Stimulated activated CD8-positive, alpha-beta memory T cell treated with anti-CD3 and anti-CD28 coated beads, Interleukin-7, amount 100 ng/mL, for 48 hours (primary cell): ENCODE results near the gene ITIH5.

Source experiments
- DNase-seq, 2 donors: peaks; one replicate each; pipeline ENCODE4 v3.0.0-alpha.2; 2020; ENCODE audit warnings: low read depth in 1 of 2; ENCODE audit errors: extremely low read depth in 1 of 2

Gene ITIH5

DNA sequence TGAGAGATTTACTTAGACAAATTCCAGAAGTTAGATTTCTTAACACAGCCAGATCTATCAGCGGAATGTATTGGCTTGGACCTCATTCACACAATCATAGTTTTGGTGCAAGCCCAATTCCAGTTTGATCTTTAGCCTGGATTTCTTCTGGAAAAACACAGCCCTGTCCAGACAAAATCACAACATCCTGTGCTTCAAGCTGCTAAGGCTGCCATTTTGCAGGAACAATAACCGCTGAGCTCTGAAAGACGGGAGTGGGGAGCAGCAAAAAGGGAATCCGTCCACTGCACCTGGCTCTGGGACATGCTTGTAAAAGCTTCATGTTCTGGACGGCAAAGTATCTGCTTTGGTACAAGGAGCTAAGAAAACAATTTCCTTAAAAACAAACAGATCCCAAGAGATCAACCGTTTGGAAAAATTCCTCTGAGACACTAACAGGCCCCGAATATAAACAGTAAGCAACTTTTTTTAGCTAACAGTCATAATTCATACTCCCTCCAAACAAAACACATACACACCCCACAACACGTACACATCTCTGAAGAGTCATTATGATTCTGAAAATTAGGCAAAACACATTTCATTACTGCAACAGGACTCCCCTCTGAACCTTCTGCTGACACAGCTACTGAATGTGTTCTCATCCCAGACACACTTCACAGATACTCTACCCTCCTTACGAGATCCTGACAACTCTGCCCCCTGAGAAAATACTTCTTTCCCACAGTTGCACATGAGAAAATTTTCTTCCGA lies 32.4 kb downstream of the ITIH5 start:
- no peak for DNase-seq

DNA sequence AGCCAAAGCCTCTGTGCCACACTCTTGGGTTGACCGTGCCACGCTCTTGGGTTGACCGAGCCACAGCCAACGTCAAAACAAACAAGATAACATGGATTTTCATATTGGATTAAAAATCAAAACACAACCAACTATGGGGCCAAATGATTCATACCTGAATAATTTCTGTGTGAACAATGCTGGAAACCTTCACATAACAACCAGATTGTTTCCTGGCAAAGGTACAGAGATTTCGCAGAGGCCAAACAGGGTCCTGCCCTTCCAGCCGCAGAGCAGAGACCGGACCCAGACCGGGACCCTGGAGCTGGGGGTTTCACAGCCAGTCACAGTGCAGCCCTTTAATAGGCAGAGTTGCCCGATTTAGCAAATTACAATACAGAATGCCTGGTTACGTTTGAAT lies 40.5 kb downstream of the ITIH5 start:
- no peak for DNase-seq

DNA sequence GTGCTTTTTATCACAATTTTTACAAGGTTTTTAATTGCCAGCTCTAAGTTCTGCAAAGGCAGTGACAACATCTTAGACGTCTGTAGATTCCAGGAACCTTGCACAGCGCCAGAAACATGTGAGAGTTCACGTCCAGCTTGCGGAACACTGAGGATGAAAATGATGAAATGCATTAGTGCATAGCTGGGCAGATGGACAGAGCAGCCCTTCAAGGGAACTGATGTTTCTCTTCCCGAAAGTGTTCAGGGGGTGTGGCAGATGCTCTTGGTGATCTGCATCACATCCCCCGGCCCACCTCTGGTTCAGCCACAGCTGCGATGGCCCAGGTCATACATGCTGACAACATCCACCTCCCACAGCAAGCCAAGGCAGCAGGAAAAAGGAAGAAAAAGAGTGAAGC lies 40.9 kb downstream of the ITIH5 start:
- DNase-seq = no peak

DNA sequence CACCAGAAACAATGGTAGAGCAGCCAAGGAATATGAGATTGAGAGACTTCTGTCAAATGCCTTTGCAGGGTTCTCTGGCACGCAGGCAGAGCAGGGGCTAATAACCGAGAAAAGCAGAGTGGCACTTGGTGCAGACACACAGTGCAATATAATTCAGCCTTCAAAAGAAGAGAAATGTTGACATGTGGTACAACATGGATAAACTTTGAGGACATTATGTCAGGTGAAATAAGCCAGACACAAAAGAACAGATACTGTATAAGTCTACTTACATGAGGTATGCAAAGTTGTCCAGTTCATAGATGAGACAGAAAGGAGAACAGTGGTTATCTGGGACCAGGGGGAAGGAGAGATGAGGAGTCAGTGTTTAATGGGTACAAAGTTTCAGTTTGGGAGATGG lies 41.8 kb downstream of the ITIH5 start:
- DNase-seq = no peak

DNA sequence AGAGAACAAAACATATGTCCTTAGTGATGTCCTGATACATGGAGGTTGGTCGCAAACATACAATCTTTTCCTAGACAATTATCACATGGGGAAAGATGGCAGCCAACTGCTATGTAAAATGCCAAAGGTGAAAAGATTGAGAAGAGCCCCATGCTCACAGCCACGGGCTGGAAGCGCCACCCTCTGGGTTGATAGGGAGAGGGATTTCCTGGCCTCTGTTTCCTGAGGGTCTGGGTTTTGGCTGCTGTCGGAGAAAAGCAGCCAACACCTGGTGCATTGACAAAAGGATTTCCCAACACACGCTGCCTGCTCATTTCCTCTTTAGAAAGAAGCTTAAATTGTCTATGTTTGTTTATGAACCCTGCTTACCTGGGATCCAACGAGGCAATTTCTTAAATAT lies 43.8 kb downstream of the ITIH5 start:
- no peak for DNase-seq

DNA sequence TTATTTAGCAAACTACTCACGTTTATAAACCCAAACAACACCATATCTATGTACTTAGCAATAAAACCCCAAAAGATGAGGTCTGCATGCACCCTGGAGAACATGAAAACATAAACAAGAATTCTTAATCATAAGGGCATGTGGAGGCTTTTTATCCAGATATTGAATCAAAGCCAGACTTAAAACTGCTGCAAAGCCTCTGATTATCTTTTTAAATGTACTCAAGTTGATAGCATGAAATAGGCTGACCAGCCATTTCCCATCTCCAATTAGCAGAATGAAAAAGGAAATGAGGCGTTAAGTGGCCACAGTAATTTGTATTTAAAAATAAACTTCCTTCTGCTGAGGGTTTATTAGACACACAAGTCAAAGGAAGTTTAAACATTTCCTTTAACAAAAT lies 48.3 kb downstream of the ITIH5 start:
- DNase-seq = no peak

DNA sequence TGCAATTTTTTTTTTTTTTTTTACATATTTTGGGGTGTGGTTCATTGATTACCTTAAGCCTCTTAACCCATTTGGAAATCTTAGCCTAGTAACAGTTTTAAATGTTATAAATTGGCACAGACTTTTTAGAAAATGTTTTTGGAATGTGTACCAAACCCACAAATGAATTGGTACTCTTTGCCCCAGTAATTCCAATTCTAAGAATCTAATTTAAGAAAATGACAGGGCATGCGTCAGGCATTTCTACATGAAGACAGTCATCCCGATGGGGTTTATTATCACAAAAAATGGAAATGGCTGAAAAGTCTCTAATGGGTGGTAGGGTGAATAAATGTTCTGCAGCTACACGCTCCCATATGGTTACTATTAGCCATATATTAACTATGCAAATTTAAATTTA lies 54.9 kb downstream of the ITIH5 start:
- DNase-seq = no peak

DNA sequence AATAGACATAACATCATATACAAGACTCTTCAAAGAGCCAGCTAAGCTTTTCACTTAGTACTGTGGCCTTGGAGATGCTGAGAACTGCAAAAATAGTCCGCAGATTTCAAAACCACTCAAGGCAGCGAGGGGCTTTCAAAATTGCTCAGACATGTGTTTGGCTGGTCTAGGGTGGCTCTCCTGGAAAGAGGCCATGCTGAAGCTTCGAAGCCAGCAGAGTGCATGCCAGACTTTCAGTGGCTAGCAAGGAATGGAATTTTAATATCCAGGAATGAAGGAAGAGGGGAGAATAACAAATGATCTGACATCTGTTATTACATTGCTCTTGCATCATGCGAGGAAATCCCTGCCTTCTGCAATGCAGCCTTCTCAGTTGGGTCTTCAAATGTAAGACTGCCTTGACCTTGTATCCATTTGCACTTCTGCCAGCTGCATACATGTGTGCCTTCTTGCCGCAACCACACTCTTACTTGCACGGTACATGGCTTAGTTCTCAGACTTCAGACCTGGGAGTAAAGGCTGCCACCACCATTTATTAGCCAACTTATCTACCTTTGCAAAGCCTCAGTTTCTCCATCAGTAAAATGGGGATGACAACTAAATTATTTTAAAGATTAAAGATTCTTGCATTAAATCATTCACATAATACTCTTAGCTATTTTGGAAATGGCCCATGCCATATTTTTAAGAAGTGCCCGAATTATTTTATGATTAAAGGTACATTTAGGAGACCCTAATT lies 55.9 kb downstream of the ITIH5 start:
- DNase-seq = no peak

DNA sequence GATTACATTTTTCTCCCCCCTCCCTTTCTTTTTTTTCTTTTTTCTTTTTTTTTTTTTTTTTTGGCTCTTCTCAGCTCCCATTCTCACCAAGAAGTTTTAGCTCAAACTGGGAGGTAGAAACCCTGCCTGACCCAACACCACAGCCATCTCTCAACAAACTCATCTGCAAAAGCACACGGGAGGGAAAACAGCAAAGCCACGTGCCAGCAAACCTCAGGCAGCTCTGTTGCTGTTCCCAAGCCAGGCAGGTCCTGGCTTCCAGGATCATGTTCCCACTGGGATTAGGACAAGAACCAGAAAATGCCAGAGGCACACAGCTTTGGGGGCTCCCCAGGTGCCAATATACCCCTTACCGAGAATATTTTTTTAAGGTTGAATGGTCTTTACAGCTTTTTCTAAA lies 56.7 kb downstream of the ITIH5 start:
- no peak for DNase-seq

DNA sequence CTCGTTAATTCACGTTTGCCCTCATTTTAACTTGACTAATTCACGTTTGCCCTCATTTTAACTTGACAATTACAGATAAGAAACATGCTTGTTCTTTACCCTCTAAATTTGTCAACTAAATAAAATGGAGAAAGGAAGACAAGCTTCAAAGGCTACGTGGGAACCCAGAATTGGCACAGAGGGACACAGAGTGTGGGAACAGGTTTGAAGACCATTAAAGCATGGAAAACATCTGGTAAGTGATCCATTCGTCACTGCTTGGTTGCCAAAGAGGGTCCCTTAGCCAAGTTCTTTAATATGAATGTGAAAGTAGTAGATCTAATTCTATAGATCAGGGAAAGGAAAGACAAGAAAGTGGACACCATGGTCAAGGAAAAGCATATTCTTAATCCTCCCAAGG lies 57.2 kb downstream of the ITIH5 start:
- DNase-seq = no peak

DNA sequence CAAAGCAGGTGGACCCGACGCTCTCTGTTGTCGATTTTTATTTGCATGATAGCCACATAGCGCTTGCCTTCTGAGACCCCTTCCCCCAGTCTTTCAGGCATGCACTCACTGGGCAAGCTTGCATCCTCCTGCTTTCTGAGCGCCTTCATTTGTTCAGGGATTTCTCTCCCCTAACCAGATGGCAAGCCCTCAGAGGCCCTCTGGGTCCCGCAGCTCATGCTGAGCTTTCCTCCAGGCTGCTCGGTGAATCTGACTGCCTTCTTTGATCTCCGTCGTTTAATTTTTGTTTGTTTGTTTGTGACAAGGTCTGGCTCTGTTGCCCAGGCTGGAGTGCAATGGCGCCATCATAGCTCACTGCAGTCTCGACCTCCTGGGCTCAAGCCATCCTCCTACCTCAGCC lies 58.8 kb downstream of the ITIH5 start:
- DNase-seq = no peak

DNA sequence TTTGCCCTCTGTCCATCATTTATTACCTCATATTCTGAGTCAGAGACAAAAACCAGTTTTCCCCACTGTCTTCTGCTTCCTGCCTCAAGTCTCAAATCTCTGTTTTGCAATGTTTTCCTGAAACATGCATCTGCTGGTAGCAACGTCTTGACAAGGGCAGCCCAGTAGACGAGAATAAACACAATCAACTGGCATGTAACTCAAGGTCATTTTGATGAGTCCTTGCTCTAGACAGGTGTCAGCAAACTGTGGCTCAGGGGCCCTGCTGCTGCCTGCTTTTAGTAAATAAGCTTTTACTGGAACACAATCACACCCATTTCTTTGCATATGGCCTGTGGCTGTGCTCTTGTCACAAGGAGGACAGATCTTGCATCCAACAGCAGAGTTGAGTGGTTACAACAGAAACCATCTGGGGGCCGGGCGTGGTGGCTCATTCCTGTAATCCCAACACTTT lies 59.8 kb downstream of the ITIH5 start:
- no peak for DNase-seq

DNA sequence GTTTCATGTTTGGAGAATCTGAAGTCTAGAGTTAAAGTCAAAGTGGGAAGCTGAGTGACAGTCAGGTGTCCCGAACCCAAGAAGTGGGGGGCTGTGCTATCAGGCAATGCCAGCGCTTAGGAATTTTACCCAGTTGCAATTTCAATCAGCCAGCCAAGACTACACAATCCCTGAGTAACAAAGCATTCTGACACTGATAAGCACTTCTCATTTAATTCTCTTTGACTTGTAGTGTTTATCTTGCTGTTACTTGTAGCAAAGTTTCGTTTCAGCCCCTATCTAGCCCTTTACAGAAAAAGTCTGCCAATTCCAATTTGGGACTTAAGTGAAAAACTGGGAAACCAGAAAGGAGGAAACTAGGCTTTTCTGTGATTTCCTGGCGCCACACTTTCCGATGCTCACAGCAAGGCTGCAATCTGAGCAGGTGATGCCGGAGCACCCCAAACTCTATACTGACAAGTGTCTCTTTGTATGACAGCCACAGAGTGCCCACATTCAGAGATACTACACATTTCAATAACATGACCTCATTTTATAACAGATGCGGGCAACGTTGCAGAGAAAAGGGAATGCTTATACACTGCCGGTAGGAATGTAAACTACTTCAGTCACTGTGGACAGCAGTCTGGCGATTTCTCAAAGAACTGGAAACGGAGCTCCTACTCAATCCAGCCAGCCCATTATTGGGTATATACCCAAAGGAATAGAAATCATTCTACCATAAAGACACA lies 61.0 kb downstream of the ITIH5 start:
- no peak for DNase-seq

DNA sequence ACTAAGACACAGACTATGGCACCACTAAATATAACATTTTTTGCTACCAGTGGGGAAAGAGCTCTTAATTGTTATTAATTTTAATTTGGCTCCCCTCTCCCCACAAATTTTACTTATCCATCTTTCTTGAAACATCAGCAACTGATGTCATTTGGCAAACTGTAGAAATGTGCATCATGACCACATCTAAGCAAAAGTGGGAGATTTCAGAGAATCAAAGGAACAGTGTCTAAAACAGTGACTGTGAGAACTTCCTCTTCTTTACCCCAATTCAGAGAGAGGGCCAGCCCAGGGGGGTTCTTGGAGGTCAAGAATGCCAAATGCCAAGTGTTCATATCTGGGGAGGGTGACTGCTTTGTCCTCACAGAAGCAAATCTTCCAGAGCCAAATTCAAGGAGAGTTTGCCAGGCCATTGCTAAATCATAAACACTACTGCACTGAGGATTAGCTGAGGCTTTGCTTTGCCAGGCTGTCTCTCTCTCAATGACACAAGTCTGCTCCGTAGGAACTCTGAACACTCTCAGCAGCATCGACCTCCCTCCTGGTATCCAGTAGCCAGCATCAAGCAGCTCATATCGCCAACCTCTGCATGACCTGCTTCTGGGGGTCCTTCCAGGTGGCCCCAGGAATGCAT lies 65.6 kb downstream of the ITIH5 start:
- no peak for DNase-seq

DNA sequence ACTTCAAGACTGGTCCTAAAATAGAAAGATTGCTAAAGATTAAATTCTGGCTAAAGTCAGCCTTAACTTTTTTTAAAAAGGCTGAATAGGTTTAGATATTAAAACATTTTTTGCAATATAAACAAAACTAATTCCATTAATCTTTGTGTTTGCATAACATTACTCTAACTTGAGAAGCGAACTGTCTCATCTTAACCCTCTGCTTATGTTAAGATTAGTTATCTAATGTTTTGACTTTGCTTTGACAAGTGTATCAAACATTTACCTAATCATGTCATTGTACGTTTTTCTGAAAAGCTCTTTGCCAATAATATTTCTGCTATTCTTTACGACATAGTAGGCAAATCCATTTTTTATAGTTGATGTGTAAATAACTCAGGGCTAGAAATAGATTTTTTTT lies 68.0 kb downstream of the ITIH5 start:
- no peak for DNase-seq

DNA sequence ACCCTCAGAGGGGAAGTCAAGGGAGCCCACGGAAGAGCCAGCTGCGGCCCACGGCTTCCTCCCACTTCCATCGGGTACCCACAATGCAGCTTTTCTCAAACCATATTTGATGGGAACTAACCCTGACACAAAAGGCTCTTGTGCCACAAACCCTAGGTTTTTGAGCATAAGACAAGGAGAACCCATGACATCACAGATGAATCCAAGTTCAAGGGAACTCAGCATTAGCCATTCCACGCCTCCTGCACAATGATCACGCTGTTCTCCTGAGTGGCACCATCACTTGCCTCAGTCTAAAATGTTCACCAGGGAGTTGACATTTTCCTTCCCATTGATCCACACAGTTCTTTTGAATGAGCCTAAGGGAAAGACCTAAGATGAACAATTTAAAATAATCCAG lies 70.4 kb downstream of the ITIH5 start:
- DNase-seq = no peak

DNA sequence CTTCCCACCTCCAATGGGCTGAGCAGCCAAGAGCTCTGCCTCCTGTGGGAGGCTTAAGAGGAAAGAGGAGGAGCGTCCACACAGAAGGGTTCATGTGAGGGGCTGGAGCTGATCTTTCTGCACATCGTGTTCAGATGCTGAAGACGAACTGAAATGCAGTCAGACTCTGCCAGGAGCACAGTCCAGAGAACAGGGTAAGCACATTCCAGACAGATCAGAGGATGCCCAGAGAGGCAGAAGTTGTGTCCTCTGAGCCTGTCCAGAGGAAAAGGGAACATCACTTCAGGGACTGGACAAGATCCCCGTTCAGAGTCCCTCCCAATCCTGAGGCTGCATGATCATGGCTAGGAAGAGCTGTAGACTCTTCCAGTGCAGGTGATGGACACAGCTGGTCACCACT lies 72.9 kb downstream of the ITIH5 start:
- no peak for DNase-seq

DNA sequence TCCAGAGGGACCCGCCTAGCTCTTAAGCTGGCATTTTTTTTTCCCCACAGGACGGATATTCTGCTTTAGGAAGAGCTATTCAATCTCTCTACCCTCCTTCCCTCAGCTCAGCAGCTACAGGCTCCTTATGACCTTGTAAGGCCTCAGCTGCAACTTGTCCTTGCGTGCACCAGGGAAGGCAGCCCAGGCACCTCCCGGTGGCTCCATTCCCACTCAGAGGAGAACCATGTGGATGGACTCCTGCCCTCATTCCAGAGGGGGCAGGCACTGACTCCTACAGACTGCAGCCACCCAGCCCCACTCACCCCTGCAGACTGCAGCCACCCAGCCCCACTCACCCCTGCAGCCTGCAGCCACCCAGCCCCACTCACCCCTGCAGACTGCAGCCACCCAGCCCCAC lies 73.7 kb downstream of the ITIH5 start:
- no peak for DNase-seq

DNA sequence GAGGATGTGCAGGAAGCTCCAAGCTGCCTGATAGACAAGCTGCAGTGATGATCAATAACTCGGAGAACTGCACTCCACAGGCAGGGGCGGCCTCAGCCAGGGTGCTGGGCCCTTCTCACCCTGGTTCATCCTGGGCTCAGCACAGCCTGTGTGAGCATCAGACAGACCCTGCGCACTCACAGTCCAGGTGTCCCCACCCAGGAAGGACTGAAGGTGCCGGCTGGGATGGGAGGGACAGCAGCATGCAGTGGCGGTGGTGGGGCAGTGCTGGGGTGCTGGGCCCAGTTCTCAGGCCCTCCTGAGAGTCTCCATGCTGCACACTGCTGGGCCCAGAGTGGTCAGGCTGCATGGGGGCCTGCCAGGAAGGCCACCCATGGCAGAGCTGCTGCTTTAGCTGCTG lies 74.1 kb downstream of the ITIH5 start:
- no peak for DNase-seq

DNA sequence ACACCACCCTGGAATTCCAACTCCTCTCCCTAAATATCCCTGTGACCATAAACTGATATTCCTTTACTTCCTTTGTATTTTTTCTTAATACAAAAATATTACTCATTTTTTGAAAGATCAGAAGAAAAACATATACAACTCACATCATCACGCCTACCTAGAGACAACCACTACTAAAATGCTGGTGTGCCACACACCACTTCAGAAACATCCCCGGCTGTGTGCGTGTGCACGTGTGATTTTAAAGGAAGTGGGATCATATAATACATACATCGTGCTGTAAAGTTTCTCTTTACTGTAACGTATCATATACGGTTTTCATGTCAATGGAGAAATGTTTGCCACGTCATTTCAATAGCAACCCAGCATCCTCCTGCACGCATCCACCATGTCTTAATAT lies 76.5 kb downstream of the ITIH5 start:
- no peak for DNase-seq

DNA sequence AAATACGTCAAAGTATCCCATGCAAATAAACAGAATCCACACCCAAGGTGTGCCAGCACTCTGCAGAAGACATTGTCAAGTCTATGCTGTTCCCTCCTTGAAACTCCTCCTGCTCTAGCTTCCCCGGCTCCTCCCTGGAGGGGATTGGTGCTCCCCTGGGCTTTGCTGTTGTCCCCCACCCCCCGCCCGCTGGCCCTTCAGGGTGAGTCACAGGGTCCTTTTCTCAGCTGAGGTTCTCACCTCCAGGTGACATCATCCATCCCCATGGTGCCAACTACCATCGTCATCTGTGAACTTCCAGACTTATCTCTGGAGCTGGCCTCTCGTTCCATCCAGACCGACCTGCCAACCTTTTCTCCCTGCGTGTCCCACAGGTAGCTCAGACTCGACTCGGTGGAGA lies 77.0 kb downstream of the ITIH5 start:
- DNase-seq = no peak

DNA sequence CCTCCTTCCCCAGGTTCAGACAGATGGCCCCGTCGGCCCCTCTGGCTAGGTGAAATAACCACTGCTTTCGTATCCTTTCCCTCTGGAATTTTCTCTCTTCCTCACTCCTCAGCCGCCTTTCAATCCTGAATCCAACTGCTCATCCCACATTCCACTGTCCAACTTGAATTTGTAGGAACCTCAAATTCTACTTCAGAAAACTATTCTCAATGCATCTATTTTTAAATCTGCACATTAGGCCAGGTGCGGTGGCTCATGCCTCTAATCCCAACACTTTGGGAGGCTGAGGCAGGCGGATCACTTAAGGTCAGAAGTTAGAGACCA lies 78.9 kb downstream of the ITIH5 start:
- DNase-seq = no peak
